Measurements from ENCODE around the gene CD6. TPM values are rescaled to one million over a fixed set of nuclear protein-coding genes. Genes with fewer than 3 reads are reported as not detected.

Gene CD6
- total RNA-seq, 1 experiment from 2014 or later: not detected

GRCh38 chr11:60966890-60967289 lies 4.6 kb upstream of the CD6 start:
- peaks cover 31% of the 10 kb centered on the region for H3K27me3 Mint-ChIP-seq (ENCODE audit: low read depth)

More at GRCh38 chr11:60966890-60967289, 4.6 kb upstream of the CD6 start:
- Histone ChIP-seq H4K8ac (replicated peaks; ENCODE audit: insufficient read length, low read depth, low read length) (no peak overlapping the region), H3K14ac (ENCODE audit: insufficient read depth, low read length) (no peak overlapping the region), H3K4me2 (ENCODE audit: insufficient read depth, insufficient read length, low read length) (no peak overlapping the region), H2BK120ac (ENCODE audit: low read depth, low read length, poor library complexity, severe bottlenecking) (no peak overlapping the region), H3K4me1 (ENCODE audit: insufficient read depth, low read length) (no peaks in the 10 kb centered on the region), H3K27ac (ENCODE audit: insufficient read length, low read depth, low read length) (no peak overlapping the region), H3K56ac (ENCODE audit: insufficient read length, low read depth, low read length) (no peak overlapping the region), H4K91ac (ENCODE audit: insufficient read length, low read depth, low read length) (no peak overlapping the region), H2AFZ (ENCODE audit: low read length) (no peak overlapping the region), H2BK5ac (ENCODE audit: insufficient read length, low read length) (no peak overlapping the region), H3K79me1 (ENCODE audit: insufficient read depth, low read depth, low read length, poor library complexity, severe bottlenecking) (no peaks in the 10 kb centered on the region), H3K4ac (ENCODE audit: low read depth, low read length) (no peak overlapping the region), H3K79me2 (ENCODE audit: insufficient read depth, low read length) (no peaks in the 10 kb centered on the region), H3K9ac (ENCODE audit: extremely low read depth, insufficient read length, low read length) (no peak overlapping the region), H4K20me1 (ENCODE audit: control insufficient read depth, insufficient read depth, insufficient read length) (no peaks in the 10 kb centered on the region), H3K23me2 (ENCODE audit: insufficient read length, low read depth, low read length, poor library complexity, severe bottlenecking) (no peaks in the 10 kb centered on the region), H2BK20ac (ENCODE audit: low read depth, low read length, poor library complexity, severe bottlenecking) (no peak overlapping the region), H2AK5ac (ENCODE audit: insufficient read length, low read length) (no peak overlapping the region), H3K9me3 (ENCODE audit: control insufficient read depth, low read depth, low read length) (no peaks in the 10 kb centered on the region), H4K5ac (ENCODE audit: insufficient read length, low read depth, low read length) (no peak overlapping the region), H3T11ph (ENCODE audit: low read length) (no peak overlapping the region), H3K27me3 (ENCODE audit: insufficient read depth, low read length) (no peaks in the 10 kb centered on the region; the same call in 1 of the 2 replicates), H3K18ac (ENCODE audit: insufficient read length, low read depth, low read length) (no peak overlapping the region), H3K23ac (ENCODE audit: insufficient read length, low read depth, low read length) (no peak overlapping the region), H2BK15ac (ENCODE audit: low read depth, low read length) (no peak overlapping the region), H2BK12ac (ENCODE audit: insufficient read length, low read depth, low read length) (no peak overlapping the region)
- H3K4me3 Mint-ChIP-seq: no peak overlapping the region
- no CpG with 5 or more reads among the region's 4 CpGs for WGBS (ENCODE audit: extremely low coverage, insufficient read length, low lambda C conversion rate)
- peaks cover 0 to 7% (median 6%) of the 10 kb centered on the region in 3 experiments; a peak in 5 of 7 replicates for H3K36me3 Mint-ChIP-seq (ENCODE audit: insufficient read depth in 1 of 3, low read depth in 3 of 3)
- DNase-seq: no peak
- H3K4me1 Mint-ChIP-seq: no peaks in the 10 kb centered on the region
- peaks cover 12 to 22% of the 10 kb centered on the region in 2 experiments for H3K9me3 Mint-ChIP-seq
- H3K27ac Mint-ChIP-seq: no peak overlapping the region
- no peak for TF ChIP-seq CTCF (conservative IDR thresholded peaks at IDR 0.05)

Data from H9 (cell line).